ENCODE data around the gene ZNF396. TPM values are rescaled to one million over a fixed set of nuclear protein-coding genes. Genes with fewer than 3 reads are reported as not detected.

Gene ZNF396
- total RNA-seq, 1 donor from 2014 or later: 1.2 TPM

DNA sequence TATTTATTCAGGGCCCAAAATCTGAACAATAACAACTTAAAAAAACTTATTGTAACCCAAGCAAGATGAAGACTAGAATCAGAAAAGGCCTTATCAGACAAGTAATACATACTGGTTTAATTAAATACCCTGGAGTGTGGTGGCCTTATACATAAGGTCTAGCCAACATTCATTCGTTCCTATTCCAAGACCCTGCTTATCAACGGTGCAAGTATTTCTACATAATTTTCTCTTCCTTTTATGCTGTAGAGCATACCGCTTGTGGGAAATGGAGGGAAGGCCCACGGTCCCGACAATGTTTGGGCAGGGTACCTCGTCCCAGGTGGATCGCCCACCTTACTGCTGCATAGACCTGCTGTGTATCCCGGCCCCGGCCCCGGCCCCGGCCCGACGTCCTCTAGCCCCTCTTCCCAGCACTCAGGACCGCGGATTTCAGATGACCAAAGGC, 33.6 kb downstream of the ZNF396 start:
- DNase-seq (ENCODE audit: low spot score) (no peak), ATAC-seq (no peak)

DNA sequence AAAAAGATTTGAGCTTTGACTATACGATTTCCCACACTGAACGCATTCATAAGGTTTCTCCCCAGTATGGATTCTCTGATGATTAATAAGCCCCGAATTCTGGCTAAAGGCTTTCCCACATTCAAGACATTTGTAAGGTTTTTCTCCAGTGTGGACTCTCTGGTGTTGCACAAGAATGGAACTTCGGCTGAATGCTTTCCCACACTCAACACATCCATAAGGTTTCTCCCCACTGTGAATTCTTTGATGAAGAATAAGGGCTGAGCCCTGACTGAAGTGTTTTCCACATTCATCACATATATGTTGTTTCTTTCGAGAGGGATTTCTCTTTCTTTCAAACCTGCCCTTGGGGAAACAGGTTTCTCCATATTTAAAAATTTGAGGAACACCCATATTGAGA, 39.9 kb downstream of the ZNF396 start:
- ATAC-seq (no peak), DNase-seq (ENCODE audit: low spot score) (no peak)

DNA sequence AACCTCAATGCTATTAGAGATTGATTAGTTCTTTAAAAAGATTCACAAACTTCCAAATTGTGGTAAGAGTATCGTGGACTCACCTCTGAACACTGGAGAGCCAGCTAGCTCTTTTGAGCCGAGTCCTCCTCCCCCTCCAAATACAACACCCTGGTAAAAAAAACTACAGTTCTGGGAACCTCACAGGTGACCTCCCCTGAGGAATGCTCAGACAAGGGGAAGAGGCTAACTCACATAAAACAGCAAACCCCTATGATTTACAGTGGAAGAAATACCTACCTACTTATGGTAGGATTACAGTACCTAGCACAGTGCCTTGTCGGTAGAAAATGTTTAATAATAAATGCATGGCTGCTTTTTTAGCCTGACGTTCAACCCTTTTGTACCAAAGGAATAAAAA, 41.3 kb downstream of the ZNF396 start:
- no peak for ATAC-seq
- no peak for DNase-seq (ENCODE audit: low spot score)

GRCh38 chr18:35334821-35335220, 42.3 kb downstream of the ZNF396 start:
- ATAC-seq (no peak), DNase-seq (ENCODE audit: low spot score) (no peak)

GRCh38 chr18:35334212-35334611, 42.9 kb downstream of the ZNF396 start:
- DNase-seq (ENCODE audit: low spot score) (no peak), ATAC-seq (no peak)

GRCh38 chr18:35331367-35332087, 45.6 kb downstream of the ZNF396 start:
- ATAC-seq (no peak), DNase-seq (ENCODE audit: low spot score) (no peak)

- no peak for DNase-seq (ENCODE audit: low spot score)
Observed at GRCh38 chr18:35328868-35329267, 48.3 kb downstream of the ZNF396 start.

GRCh38 chr18:35326695-35327387, 50.3 kb downstream of the ZNF396 start:
- ATAC-seq: no peak

More at GRCh38 chr18:35328868-35329267, 48.3 kb downstream of the ZNF396 start:
- ATAC-seq: no peak

GRCh38 chr18:35324926-35325655, 52.0 kb downstream of the ZNF396 start:
- ATAC-seq: no peak
- no peak for DNase-seq (ENCODE audit: low spot score)

More at GRCh38 chr18:35326695-35327387, 50.3 kb downstream of the ZNF396 start:
- no peak for DNase-seq (ENCODE audit: low spot score)

GRCh38 chr18:35322486-35323458, 54.4 kb downstream of the ZNF396 start:
- no peak for ATAC-seq
- DNase-seq (ENCODE audit: low spot score): no peak

Other genes starting within 250 kb of the ZNF396 start
- gene ZNF397, start 136.3 kb downstream of the ZNF396 start, total RNA-seq: 11.9 TPM
- 5.5 TPM for gene ZSCAN30, start 87.1 kb downstream of the ZNF396 start, total RNA-seq
- 20.3 TPM for gene ZNF24, start 32.9 kb downstream of the ZNF396 start, total RNA-seq
- 9.5 TPM for gene INO80C, start 120.6 kb upstream of the ZNF396 start, total RNA-seq
- 34.8 TPM for gene GALNT1, start 204.4 kb upstream of the ZNF396 start, total RNA-seq

Data from left lobe of liver (tissue), 2 donors.